HepG2 (cell line): ENCODE data around the gene HES3. TPM values are rescaled to one million over a fixed set of nuclear protein-coding genes. Genes with fewer than 3 reads are reported as not detected.

Experiments used
- ELF4 ChIP-seq: sonication (generic); formaldehyde crosslinking; IDR thresholded peaks from 2 replicates; pipeline ENCODE4 v1.5.0; 2020; ENCODE audit warnings: missing genetic modification reagents, mild to moderate bottlenecking, moderate library complexity, borderline replicate concordance
- HDAC1 ChIP-seq: sonication (generic); formaldehyde crosslinking; IDR thresholded peaks from 2 replicates; pipeline ENCODE4 v1.5.1; 2020; ENCODE audit warnings: mild to moderate bottlenecking, missing genetic modification reagents
- PAX8 ChIP-seq: sonication (generic); formaldehyde crosslinking; IDR thresholded peaks from 2 replicates; pipeline ENCODE4 v1.8.0; 2022; ENCODE audit warnings: mild to moderate bottlenecking, missing genetic modification reagents, borderline replicate concordance
- SRF ChIP-seq: IDR thresholded peaks from 2 replicates; pipeline ENCODE4 v1.6.1; 2011; ENCODE audit warnings: mild to moderate bottlenecking, low read depth, low read length, moderate library complexity
- ZEB1 ChIP-seq: IDR thresholded peaks from 2 replicates; pipeline ENCODE4 v1.6.1; 2012; ENCODE audit warnings: mild to moderate bottlenecking, low read depth, inconsistent platforms; ENCODE audit not compliant: insufficient replicate concordance
- ZNF432 ChIP-seq: sonication (generic); formaldehyde crosslinking; IDR thresholded peaks from 2 replicates; pipeline ENCODE4 v1.5.0; 2020; ENCODE audit warnings: missing genetic modification reagents, mild to moderate bottlenecking, borderline replicate concordance
- ZNF552 ChIP-seq: sonication (generic); formaldehyde crosslinking; IDR thresholded peaks from 2 replicates; pipeline ENCODE4 v1.9.0; 2022; ENCODE audit warnings: missing genetic modification reagents, mild to moderate bottlenecking, borderline replicate concordance
- polyA plus RNA-seq, 8 experiments: library from polyadenylated mRNA; depleted of rRNA in 3 of 8; stranded (reverse) in 7 of 8; unstranded in 1 of 8; fragments of >200 nt; fragmentation: Illumina TruSeq in 4 of 8; extraction: Trizol in 4 of 8; gene quantifications; 2 replicates each; pipeline versions ENCODE4 v1.2.1 to v1.2.3, GENCODE V29; 2011 to 2016; ENCODE audit warnings: low read depth in 4 of 8, missing spikeins in 1 of 8, mixed read lengths in 1 of 8; ENCODE audit not compliant: insufficient read depth in 1 of 8
- total RNA-seq, 5 experiments: library from RNA; depleted of rRNA; stranded (reverse); fragments of >200 nt; fragmentation: Illumina TruSeq; extraction: Trizol; gene quantifications; 2 replicates each; pipeline ENCODE4 v1.2.3, GENCODE V29; 2016; ENCODE audit warnings: low read depth in 1 of 5
- TF ChIP-seq, protein P1 (sequence below): sonication (generic); formaldehyde crosslinking; conservative IDR thresholded peaks from 2 replicates; pipeline ENCODE4 v1.8.0; 2022; ENCODE audit warnings: low read depth, missing genetic modification reagents
- TF ChIP-seq, protein P2 (sequence below): sonication (generic); formaldehyde crosslinking; IDR thresholded peaks from 2 replicates; pipeline ENCODE4 v1.4.0; 2020; ENCODE audit warnings: missing genetic modification reagents
- TF ChIP-seq, protein P3 (sequence below): conservative IDR thresholded peaks from 2 replicates; pipeline ENCODE4 v1.6.1; 2018; ENCODE audit warnings: missing genetic modification reagents
- TF ChIP-seq, protein P4 (sequence below): fragments of 450-650 bp; IDR thresholded peaks from 2 replicates; pipeline ENCODE4 v1.6.1; 2017

Gene HES3
- total and polyA plus RNA-seq, 2 of the 13 experiments (the other 11 are each of a cell fraction or from before 2014, with no cell fraction given): not detected

DNA sequence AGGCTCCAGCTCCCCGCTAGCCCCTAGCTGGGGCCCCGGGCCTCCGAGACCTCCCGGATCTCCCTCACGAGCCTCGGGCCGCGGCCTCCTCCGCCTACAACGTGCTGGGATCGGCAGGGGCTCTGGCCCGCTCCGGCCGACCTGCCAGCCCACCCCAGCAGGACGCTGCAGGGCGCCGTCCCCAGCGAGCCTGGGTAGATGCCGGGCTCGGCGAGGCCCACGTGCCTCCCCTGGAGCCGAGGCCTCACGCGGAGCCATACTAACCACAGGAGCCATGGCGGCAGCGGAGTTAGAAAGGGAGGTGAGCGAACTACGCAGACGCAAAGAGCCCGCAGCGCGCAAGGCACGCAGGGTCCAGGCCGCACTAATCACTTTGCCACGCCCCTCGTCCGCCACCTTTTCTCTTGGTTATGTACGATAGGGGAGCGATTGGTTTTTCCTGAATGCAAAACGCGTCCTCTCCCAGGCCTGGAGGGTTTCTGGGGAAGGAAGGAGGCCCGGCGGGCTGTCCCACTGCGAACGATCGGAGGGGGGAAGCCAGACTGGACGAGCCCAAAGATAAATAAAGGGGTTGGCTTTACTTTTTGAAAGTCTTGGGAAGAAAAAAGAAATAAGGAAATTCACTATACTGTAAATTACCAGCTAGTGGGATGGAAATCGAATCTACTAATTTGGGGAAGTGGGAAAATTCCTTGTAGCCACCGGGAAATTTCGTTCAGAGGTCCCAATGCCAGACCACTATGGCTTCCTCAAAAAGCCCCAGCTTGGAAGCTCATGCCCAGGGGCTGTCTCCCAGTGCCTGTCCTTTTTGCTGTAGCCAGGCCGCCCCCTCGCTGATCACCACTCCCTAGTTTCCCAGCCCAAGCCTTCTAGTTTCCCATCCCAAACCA lies 44.4 kb upstream of the HES3 start, which contains the start of gene RPL22 (continued):
- TF ChIP-seq, protein P1, sequence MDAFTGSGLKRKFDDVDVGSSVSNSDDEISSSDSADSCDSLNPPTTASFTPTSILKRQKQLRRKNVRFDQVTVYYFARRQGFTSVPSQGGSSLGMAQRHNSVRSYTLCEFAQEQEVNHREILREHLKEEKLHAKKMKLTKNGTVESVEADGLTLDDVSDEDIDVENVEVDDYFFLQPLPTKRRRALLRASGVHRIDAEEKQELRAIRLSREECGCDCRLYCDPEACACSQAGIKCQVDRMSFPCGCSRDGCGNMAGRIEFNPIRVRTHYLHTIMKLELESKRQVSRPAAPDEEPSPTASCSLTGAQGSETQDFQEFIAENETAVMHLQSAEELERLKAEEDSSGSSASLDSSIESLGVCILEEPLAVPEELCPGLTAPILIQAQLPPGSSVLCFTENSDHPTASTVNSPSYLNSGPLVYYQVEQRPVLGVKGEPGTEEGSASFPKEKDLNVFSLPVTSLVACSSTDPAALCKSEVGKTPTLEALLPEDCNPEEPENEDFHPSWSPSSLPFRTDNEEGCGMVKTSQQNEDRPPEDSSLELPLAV (CRISPR knock-in tag): no peak
- TF ChIP-seq ZEB1 (no peak), PAX8 (CRISPR knock-in tag) (peak; percentile 84; the same call in 1 of the 2 replicates), SRF (peak; percentile 97), ZNF432 (CRISPR knock-in tag) (no peak), ELF4 (CRISPR knock-in tag) (no peak), HDAC1 (CRISPR knock-in tag) (peak; percentile 94), ZNF552 (CRISPR knock-in tag) (peak; percentile 60)
- TF ChIP-seq, protein P2, sequence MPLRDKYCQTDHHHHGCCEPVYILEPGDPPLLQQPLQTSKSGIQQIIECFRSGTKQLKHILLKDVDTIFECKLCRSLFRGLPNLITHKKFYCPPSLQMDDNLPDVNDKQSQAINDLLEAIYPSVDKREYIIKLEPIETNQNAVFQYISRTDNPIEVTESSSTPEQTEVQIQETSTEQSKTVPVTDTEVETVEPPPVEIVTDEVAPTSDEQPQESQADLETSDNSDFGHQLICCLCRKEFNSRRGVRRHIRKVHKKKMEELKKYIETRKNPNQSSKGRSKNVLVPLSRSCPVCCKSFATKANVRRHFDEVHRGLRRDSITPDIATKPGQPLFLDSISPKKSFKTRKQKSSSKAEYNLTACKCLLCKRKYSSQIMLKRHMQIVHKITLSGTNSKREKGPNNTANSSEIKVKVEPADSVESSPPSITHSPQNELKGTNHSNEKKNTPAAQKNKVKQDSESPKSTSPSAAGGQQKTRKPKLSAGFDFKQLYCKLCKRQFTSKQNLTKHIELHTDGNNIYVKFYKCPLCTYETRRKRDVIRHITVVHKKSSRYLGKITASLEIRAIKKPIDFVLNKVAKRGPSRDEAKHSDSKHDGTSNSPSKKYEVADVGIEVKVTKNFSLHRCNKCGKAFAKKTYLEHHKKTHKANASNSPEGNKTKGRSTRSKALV (CRISPR knock-in tag): peak; percentile 77; the same call in 1 of the 2 replicates
- TF ChIP-seq, protein P3, sequence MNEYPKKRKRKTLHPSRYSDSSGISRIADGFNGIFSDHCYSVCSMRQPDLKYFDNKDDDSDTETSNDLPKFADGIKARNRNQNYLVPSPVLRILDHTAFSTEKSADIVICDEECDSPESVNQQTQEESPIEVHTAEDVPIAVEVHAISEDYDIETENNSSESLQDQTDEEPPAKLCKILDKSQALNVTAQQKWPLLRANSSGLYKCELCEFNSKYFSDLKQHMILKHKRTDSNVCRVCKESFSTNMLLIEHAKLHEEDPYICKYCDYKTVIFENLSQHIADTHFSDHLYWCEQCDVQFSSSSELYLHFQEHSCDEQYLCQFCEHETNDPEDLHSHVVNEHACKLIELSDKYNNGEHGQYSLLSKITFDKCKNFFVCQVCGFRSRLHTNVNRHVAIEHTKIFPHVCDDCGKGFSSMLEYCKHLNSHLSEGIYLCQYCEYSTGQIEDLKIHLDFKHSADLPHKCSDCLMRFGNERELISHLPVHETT: peak; percentile 67; the same call in 1 of the 2 replicates
- TF ChIP-seq, protein P4, sequence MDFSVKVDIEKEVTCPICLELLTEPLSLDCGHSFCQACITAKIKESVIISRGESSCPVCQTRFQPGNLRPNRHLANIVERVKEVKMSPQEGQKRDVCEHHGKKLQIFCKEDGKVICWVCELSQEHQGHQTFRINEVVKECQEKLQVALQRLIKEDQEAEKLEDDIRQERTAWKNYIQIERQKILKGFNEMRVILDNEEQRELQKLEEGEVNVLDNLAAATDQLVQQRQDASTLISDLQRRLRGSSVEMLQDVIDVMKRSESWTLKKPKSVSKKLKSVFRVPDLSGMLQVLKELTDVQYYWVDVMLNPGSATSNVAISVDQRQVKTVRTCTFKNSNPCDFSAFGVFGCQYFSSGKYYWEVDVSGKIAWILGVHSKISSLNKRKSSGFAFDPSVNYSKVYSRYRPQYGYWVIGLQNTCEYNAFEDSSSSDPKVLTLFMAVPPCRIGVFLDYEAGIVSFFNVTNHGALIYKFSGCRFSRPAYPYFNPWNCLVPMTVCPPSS: no peak
